ENCODE data around the gene TRIM65. TPM values are rescaled to one million over a fixed set of nuclear protein-coding genes. Genes with fewer than 3 reads are reported as not detected.

Gene TRIM65
- total and polyA plus RNA-seq, 2 of the 13 experiments (the other 11 are each of a cell fraction or from before 2014, with no cell fraction given), result 10.3 to 22.4 TPM

GRCh38 chr17:75901727-75902126 lies 5.0 kb upstream of the TRIM65 start:
- TF ChIP-seq BRCA1 (CRISPR knock-in tag; IDR thresholded peaks at IDR 0.05) (no peak), HNRNPLL (IDR thresholded peaks at IDR 0.05; ENCODE audit: low read depth, low read length, poor library complexity, severe bottlenecking) (no peak), TBX2 (CRISPR knock-in tag; IDR thresholded peaks at IDR 0.05; ENCODE audit: borderline replicate concordance) (no peak), THAP7 (CRISPR knock-in tag; IDR thresholded peaks at IDR 0.05) (no peak), HNF4G (IDR thresholded peaks at IDR 0.05; ENCODE audit: borderline replicate concordance, low read depth, low read length) (no peak), HNF4G (CRISPR knock-in tag; IDR thresholded peaks at IDR 0.05; ENCODE audit: borderline replicate concordance, low read depth) (no peak), ZNF496 (CRISPR knock-in tag; IDR thresholded peaks at IDR 0.05; ENCODE audit: insufficient replicate concordance) (no peak), FOSL1 (CRISPR knock-in tag; IDR thresholded peaks at IDR 0.05; ENCODE audit: borderline replicate concordance) (no peak), RBFOX2 (IDR thresholded peaks at IDR 0.05; ENCODE audit: low read depth, low read length) (peak; percentile 59), ZNF687 (CRISPR knock-in tag; IDR thresholded peaks at IDR 0.05) (0 out of 2 replicates have a peak, but pooled peaks have one; percentile 5), ZNF780A (CRISPR knock-in tag; IDR thresholded peaks at IDR 0.05) (no peak), ATF7-NPFF (CRISPR knock-in tag; IDR thresholded peaks at IDR 0.05; ENCODE audit: low read depth) (no peak), MED1 (CRISPR knock-in tag; IDR thresholded peaks at IDR 0.05) (no peak), POLR2A (IDR thresholded peaks at IDR 0.05; ENCODE audit: insufficient read depth in 1 of 2, low read depth in 2 of 2, low read length in 2 of 2) (0 out of 4 replicates have a peak, but pooled peaks of 1 of the 2 experiments have one; percentile 5), TFDP1 (CRISPR knock-in tag; IDR thresholded peaks at IDR 0.05; ENCODE audit: borderline replicate concordance) (no peak), EED (CRISPR knock-in tag; IDR thresholded peaks at IDR 0.05) (no peak), AGO2 (optimal IDR thresholded peaks at IDR 0.05; ENCODE audit: low read depth, low read length) (peak; percentile 17), ZFP62 (CRISPR knock-in tag; IDR thresholded peaks at IDR 0.05) (no peak), RAD51 (IDR thresholded peaks at IDR 0.05; ENCODE audit: borderline replicate concordance) (no peak)
- TF ChIP-seq, protein P1, sequence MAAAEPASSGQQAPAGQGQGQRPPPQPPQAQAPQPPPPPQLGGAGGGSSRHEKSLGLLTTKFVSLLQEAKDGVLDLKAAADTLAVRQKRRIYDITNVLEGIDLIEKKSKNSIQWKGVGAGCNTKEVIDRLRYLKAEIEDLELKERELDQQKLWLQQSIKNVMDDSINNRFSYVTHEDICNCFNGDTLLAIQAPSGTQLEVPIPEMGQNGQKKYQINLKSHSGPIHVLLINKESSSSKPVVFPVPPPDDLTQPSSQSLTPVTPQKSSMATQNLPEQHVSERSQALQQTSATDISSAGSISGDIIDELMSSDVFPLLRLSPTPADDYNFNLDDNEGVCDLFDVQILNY (CRISPR knock-in tag; conservative IDR thresholded peaks at IDR 0.05), result no peak
- in situ Hi-C loops (cut with HindIII; ENCODE audit: extremely low pct_ligation_motif_present, low pct_unique_long_range_greater_than_20kb) (no loop called here), intact Hi-C loops (cut with micrococcal nuclease; ENCODE audit: unreplicated experiment) (no loop called here)
- H2AFZ ChIP-seq (ENCODE audit: low read length), result no peak overlapping the region
- peaks cover 36% of the 10 kb centered on the region for H3K4me1 ChIP-seq (ENCODE audit: insufficient read depth, low read length)
- ChIA-PET POLR2A (interaction anchor here (1.3 to 7.7 kb wide), 5 partner anchors 10 to 102 kb away, joined by 4 to 95 read pairs (median 55); partner anchors contain the start of genes TRIM47 and WBP2), CTCF (ENCODE audit: low intra/inter-chr PET ratio, low total read pairs) (no interaction called here)
- H3K27ac ChIP-seq (ENCODE audit: extremely low read length, insufficient read depth, low read length), result no peak overlapping the region
- no peaks in the 10 kb centered on the region for H4K20me1 ChIP-seq (ENCODE audit: insufficient read depth, low read length)
- H3K4me3 ChIP-seq (replicated peaks in 1 of 3; ENCODE audit: insufficient read depth in 1 of 3, low read depth in 2 of 3, low read length in 3 of 3), result no peak overlapping the region
- H3K27me3 ChIP-seq (ENCODE audit: control insufficient read depth in 1 of 2, insufficient read depth in 2 of 2, low read length in 2 of 2), result no peaks in the 10 kb centered on the region; a peak in 1 of 5 replicates
- no peak overlapping the region for H3K4me2 ChIP-seq (ENCODE audit: low read depth, low read length)
- H3K9me3 ChIP-seq (ENCODE audit: low read length), result no peaks in the 10 kb centered on the region
- over 99% methylated on average over 14 of the region's 18 CpGs for WGBS (ENCODE audit: low lambda C conversion rate)
- no peak for DNase-seq (ENCODE audit: low spot score)
- no peak overlapping the region for H3K9ac ChIP-seq (ENCODE audit: insufficient read depth, low read depth, low read length)
- H3K36me3 ChIP-seq (replicated peaks in 1 of 2; ENCODE audit: control insufficient read depth in 1 of 2, insufficient read depth in 2 of 2, low read length in 2 of 2), result peaks cover 28 to 53% of the 10 kb centered on the region in 2 experiments
- FAIRE-seq, result no peak
- H3K79me2 ChIP-seq (ENCODE audit: insufficient read depth, low read length), result peaks cover 19% of the 10 kb centered on the region
- no peak for ATAC-seq
- no TSS peak for BruUV-seq (replicated peaks)

Measured in HepG2 (cell line).